Stimulated activated CD4-positive, alpha-beta T cell treated with anti-CD3 and anti-CD28 coated beads, TNF-alpha, amount 100 ng/mL, for 1 hour (primary cell): ENCODE data around the gene DNMT3L.
"Not testable (repeated sequence)": the region's sequence is repeated elsewhere in the genome, so short reads cannot be mapped to it uniquely, and the experiment has no call there.

ENCODE experiments used
- DNase-seq, 3 donors: peaks; one replicate each; pipeline ENCODE4 v3.0.0-alpha.2; 2020; ENCODE audit warnings: low read depth in 3 of 3, low spot score in 1 of 3

DNMT3L gene

GRCh38 chr21:44261675-44262295 is at the start of gene DNMT3L:
DNMT3L (minus strand) TSS chr21:44261897; CDS start chr21:44261259, 638 bp downstream.
- no peak for DNase-seq

DNA sequence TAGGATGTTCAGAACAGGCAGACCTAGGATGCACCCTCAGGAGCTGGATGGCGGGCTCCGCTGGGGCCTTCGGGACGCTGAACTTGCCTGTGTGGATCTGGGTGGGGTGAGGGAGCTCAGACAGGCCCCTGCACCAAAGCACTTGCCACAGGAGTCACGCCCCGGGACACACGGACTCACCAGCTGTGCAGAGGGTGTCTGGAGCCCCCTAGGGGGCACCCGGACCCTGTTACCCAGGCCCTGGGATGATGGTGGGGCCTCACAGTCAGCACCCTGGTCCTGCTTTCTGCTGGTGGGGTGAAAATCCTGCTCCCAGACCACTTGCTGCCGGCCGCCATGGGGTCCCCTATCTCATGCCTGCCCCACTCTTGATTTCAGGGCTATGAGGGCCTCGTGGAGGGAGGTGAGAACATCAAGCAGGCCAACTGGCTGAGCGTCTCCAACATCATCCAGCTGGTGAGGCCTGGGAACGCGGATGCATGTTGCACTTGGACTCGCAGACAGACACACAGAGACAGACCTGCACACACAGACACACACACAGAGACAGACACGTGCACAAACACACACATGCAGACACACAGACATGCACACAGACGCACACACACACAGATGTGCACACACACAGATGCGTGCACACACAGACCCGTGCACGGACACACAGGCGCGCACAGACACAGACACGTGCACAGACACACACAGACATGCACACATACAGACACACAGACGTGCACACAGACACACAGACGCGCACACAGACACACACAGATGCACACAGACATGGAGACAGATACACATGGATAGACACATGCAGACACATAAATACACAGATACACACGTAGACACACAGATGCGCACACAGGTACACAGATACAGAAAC is 49.2 kb upstream of the DNMT3L start:
- DNase-seq = no peak

- DNase-seq = no peak
Measured at GRCh38 chr21:44306936-44307704, 45.4 kb upstream of the DNMT3L start.

DNA sequence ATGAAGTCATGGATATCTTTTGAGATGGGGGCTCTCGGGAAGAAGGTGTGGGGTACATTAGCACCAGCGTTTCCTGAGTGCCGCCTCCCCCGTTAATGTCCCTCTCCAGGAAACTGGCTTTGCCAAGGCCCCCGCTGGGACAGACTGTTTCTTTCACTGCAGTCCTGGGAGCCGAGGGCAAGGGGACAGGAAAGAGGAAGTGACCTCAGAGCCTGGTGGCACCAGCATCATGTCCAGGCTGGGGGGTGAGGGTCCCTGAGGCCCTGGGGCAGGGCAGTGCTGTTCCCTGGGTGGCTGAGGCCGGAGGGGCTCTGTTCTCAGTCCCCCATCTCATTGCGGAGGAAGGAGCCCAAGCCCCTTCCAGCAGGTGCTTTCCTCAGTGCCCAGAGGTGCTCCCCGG is 44.0 kb upstream of the DNMT3L start:
- no peak for DNase-seq

- DNase-seq = peak in 1 of 3 donors; percentile 27
Measured at GRCh38 chr21:44304877-44305293, 43.2 kb upstream of the DNMT3L start.

GRCh38 chr21:44304011-44304616 is 42.4 kb upstream of the DNMT3L start:
- DNase-seq = no peak

- DNase-seq = no peak
Measured at GRCh38 chr21:44303490-44303981, 41.8 kb upstream of the DNMT3L start.

GRCh38 chr21:44302573-44303401 is 41.1 kb upstream of the DNMT3L start:
- not testable (repeated sequence) for DNase-seq

GRCh38 chr21:44301961-44302406 is 40.3 kb upstream of the DNMT3L start:
- DNase-seq = no peak

DNA sequence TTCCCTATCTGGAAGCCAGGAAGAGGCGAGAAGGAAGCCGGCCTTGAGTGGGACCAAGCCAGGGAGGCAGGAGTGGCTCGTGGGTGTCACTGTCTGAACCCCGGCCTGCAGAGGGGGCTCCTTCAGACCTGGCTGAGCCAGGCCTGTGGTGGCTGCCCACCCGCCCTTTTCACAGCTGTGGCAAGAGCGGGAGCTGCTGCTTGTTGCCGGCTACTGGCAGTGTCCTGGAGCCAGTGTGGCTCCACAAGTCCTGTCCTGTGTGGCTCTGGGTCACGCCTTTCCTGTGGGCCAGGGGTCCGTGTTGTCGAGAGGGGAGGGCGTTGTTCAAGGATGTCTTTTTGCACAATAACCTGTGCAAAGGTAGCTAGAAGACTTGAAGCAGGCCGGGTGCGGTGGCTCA is 39.4 kb upstream of the DNMT3L start:
- no peak for DNase-seq

- DNase-seq = peak in 2 of 3 donors; percentile 20 to 51
Measured at GRCh38 chr21:44300262-44300959, 38.7 kb upstream of the DNMT3L start.

DNA sequence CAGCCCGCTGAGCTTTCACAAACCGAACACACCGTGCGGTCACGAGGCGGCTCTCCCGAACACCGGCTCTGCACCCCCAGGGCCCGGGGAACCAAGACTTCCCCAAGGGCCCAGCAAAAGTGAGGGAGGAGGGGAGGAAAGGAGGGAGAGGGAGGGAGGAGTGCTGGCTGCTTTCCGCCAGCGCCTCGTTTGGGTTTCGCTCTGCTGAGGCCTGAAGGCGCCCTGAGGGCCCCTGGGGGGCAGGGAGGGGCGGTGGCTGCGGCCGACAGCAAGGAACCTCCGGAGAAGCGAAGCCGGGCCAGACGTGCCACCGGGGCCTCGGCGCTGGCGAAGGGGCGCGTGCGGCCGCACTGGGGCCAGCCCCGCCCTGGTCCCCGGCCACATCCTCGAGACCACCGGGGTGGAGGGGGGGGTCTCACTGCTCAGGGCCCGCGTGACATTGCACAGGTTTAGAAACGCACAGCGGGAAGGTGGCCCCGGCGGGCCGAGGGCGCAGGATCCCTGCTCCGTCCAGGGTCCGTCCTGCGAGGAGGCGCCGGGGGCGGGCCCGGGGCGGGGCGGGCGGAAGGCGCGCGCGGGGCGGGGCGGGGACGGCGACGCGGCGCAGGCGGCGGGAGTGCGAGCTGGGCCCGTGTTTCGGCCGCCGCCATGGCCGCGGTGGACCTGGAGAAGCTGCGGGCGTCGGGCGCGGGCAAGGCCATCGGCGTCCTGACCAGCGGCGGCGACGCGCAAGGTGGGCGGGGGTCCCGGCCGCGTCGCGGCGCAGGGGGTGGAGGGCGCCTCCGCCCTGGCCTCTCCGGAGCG is 38.0 kb upstream of the DNMT3L start, which contains the start of gene PFKL:
PFKL (plus strand) TSS at position 596 of the 804 bp plus-strand sequence; CDS start at position 649, 53 bp downstream.
- peak in 1 of 3 donors; percentile 49 for DNase-seq

GRCh38 chr21:44299085-44299457 is 37.4 kb upstream of the DNMT3L start:
- DNase-seq = no peak

GRCh38 chr21:44298301-44298700 is 36.6 kb upstream of the DNMT3L start:
- DNase-seq = no peak

GRCh38 chr21:44297525-44298290 is 36.0 kb upstream of the DNMT3L start:
- peak; percentile 40 to 59 (median 54) for DNase-seq

- DNase-seq = no peak
Measured at GRCh38 chr21:44296916-44297315, 35.2 kb upstream of the DNMT3L start.

- no peak for DNase-seq
Measured at GRCh38 chr21:44296103-44296519, 34.4 kb upstream of the DNMT3L start.

GRCh38 chr21:44295646-44296045 is 33.9 kb upstream of the DNMT3L start:
- DNase-seq = no peak
